Prostate gland (tissue), 2 donors: ENCODE data around the gene ADGRD1. TPM values are rescaled to one million over a fixed set of nuclear protein-coding genes. Genes with fewer than 3 reads are reported as not detected.

Source experiments
- DNase-seq: peaks from one replicate; pipeline ENCODE4 v3.0.0-alpha.2; 2019; ENCODE audit warnings: low spot score
- H3K27ac ChIP-seq, 2 donors: fragments of 200-600 bp; sonication (generic); 2 replicates each; pipeline ENCODE4 v1.5.1; 2017 to 2019
- H3K27me3 ChIP-seq: fragments of 200-600 bp; sonication (generic); replicated peaks from 2 replicates; pipeline ENCODE4 v1.5.1; 2019; ENCODE audit not compliant: insufficient read depth
- H3K36me3 ChIP-seq, 2 donors: fragments of 200-600 bp; sonication (generic); 1 replicate in 1 of 2; 2 replicates in 1 of 2; pipeline versions ENCODE4 v1.5.1 to v1.8.1; 2017 to 2019
- H3K4me1 ChIP-seq: fragments of 200-600 bp; sonication (generic); replicated peaks from 2 replicates; pipeline ENCODE4 v1.5.1; 2019
- H3K4me3 ChIP-seq, 2 donors: fragments of 200-600 bp; sonication (generic); 2 replicates each; pipeline ENCODE4 v1.5.1; 2017 to 2019
- H3K9me3 ChIP-seq: fragments of 200-600 bp; sonication (generic); 2 replicates; pipeline ENCODE4 v1.5.1; 2017
- CTCF ChIP-seq, 4 experiments: fragments of 200-600 bp in 2 of 4; fragments of 450-650 bp in 2 of 4; sonication (generic) in 2 of 4; IDR thresholded peaks; 1 replicate in 3 of 4; 2 replicates in 1 of 4; pipeline ENCODE4 v1.5.1; 2016 to 2019; ENCODE audit warnings: antibody characterized with exemption in 4 of 4, mild to moderate bottlenecking in 2 of 4, moderate library complexity in 2 of 4
- POLR2A ChIP-seq: fragments of 450-650 bp; IDR thresholded peaks from one replicate; pipeline ENCODE4 v1.6.1; 2016; ENCODE audit warnings: antibody characterized with exemption, mild to moderate bottlenecking
- POLR2AphosphoS5 ChIP-seq: sonication (generic); formaldehyde crosslinking; IDR thresholded peaks from one replicate; pipeline ENCODE4 v1.6.1; 2017; ENCODE audit warnings: antibody characterized with exemption
- WGBS: methylation state at CpG from one replicate; pipeline ENCODE4 v1.1.5; 2018; 5-methylcytosine and 5-hydroxymethylcytosine counted together
- intact Hi-C: fragments of 100-400 bp; cut with DNase I; formaldehyde crosslinking; loops from one replicate; pipeline ENCODE4 v1.14.2; 2022
- total RNA-seq, 2 donors: library from RNA; depleted of rRNA; stranded (reverse); fragments of >200 nt; gene quantifications; one replicate each; pipeline ENCODE4 v1.1.0, GENCODE V29; 2016

ADGRD1 gene
- total RNA-seq, 2 donors from 2014 or later: 4.3 to 20.9 TPM

GRCh38 chr12:131088701-131089530 is 135.2 kb downstream of the ADGRD1 start:
- WGBS: 82% methylated on average over 28 of the region's 28 CpGs
- intact Hi-C loops: no loop called here
- no peak for DNase-seq
- Histone ChIP-seq H3K4me1 (no peaks in the 10 kb centered on the region), H3K36me3 (no peaks in the 10 kb centered on the region), H3K4me3 (no peak overlapping the region), H3K9me3 (no peaks in the 10 kb centered on the region), H3K27ac (no peak overlapping the region), H3K27me3 (no peaks in the 10 kb centered on the region)
- TF ChIP-seq POLR2A (no peak), POLR2AphosphoS5 (no peak), CTCF (IDR thresholded peaks at IDR 0.05) (no peak)

- Histone ChIP-seq H3K27me3 (no peaks in the 10 kb centered on the region), H3K4me3 (no peak overlapping the region), H3K36me3 (no peaks in the 10 kb centered on the region), H3K9me3 (no peaks in the 10 kb centered on the region), H3K4me1 (no peaks in the 10 kb centered on the region), H3K27ac (no peak overlapping the region)
- 84% methylated on average over 11 of the region's 11 CpGs for WGBS
- DNase-seq: no peak
- intact Hi-C loops: no loop called here
- no peak for TF ChIP-seq CTCF (IDR thresholded peaks at IDR 0.05)
- TF ChIP-seq POLR2A: no peak
- TF ChIP-seq POLR2AphosphoS5: no peak
Observed at GRCh38 chr12:131089531-131090273, 136.0 kb downstream of the ADGRD1 start.

- 88% methylated on average over 14 of the region's 14 CpGs for WGBS
- no peaks in the 10 kb centered on the region for H3K36me3 ChIP-seq
- no peaks in the 10 kb centered on the region for H3K4me1 ChIP-seq
- no peaks in the 10 kb centered on the region for H3K9me3 ChIP-seq
- no peak for TF ChIP-seq CTCF (IDR thresholded peaks at IDR 0.05)
- TF ChIP-seq POLR2AphosphoS5: no peak
- TF ChIP-seq POLR2A: no peak
- no peak overlapping the region for H3K27ac ChIP-seq
- intact Hi-C loops: no loop called here
- DNase-seq: no peak
- H3K27me3 ChIP-seq: no peaks in the 10 kb centered on the region
- H3K4me3 ChIP-seq: no peak overlapping the region
Observed at GRCh38 chr12:131090274-131091210, 136.8 kb downstream of the ADGRD1 start.

- Histone ChIP-seq H3K4me1 (no peaks in the 10 kb centered on the region), H3K9me3 (no peaks in the 10 kb centered on the region), H3K27ac (no peak overlapping the region), H3K36me3 (no peaks in the 10 kb centered on the region), H3K4me3 (no peak overlapping the region), H3K27me3 (no peaks in the 10 kb centered on the region)
- no peak for DNase-seq
- 66% methylated on average over 13 of the region's 13 CpGs for WGBS
- intact Hi-C loops: no loop called here
- no peak for TF ChIP-seq POLR2AphosphoS5
- TF ChIP-seq CTCF (IDR thresholded peaks at IDR 0.05): no peak
- TF ChIP-seq POLR2A: no peak
Observed at GRCh38 chr12:131091413-131091975, 137.8 kb downstream of the ADGRD1 start.
